GM12878 (cell line): ENCODE measurements around the gene RFX7. TPM values are rescaled to one million over a fixed set of nuclear protein-coding genes. Genes with fewer than 3 reads are reported as not detected.

Source experiments
- ATAC-seq: fragments of 200-7000 bp; cut with Tn5 transposase; 3 replicates; pipeline ENCODE4 v1.9.1; 2020; ENCODE audit warnings: mild to moderate bottlenecking, moderate library complexity
- BruUV-seq: library from RNA; stranded (reverse); fragments of 400-500 nt; replicated peaks from 2 replicates; lab custom pipeline; 2021; lab: Mats Ljungman, UMichigan
- CTCF ChIA-PET: fragments of 300-600 bp; sonication (Branson Sonifier 250); formaldehyde crosslinking; extraction: SDS; loops from one replicate; lab custom pipeline; 2021; ENCODE audit warnings: inconsistent platforms; lab: Yijun Ruan, JAX
- POLR2A ChIA-PET: fragments of 350-600 bp; formaldehyde crosslinking; extraction: SDS; loops from one replicate; lab custom pipeline; 2021; ENCODE audit warnings: inconsistent platforms; lab: Charles Lee
- RAD21 ChIA-PET: fragments of 300-600 bp; sonication (Branson Sonifier 250); formaldehyde crosslinking; loops from one replicate; lab custom pipeline; 2023; ENCODE audit warnings: antibody characterized with exemption; ENCODE audit not compliant: unreplicated experiment; lab: Charles Lee
- SMC1A ChIA-PET: fragments of 300-600 bp; sonication (Branson Sonifier 250); formaldehyde crosslinking; loops from one replicate; lab custom pipeline; 2023; ENCODE audit not compliant: unreplicated experiment, uncharacterized antibody; lab: Charles Lee
- DNase-seq: peaks from one replicate; pipeline ENCODE4 v3.0.0-alpha.2; 2011; ENCODE audit warnings: low read depth, low spot score
- FAIRE-seq: peaks from 3 replicates; lab custom pipeline; 2011; peaks lifted over from hg19 to GRCh38; lab: Jason Lieb, UNC
- H2AFZ ChIP-seq: 2 replicates; pipeline ENCODE4 v1.6.0; 2011; ENCODE audit warnings: low read depth, low read length, control low read depth; ENCODE audit not compliant: control insufficient read depth
- H3K27ac ChIP-seq: 2 replicates; pipeline ENCODE4 v1.5.1; 2011; ENCODE audit warnings: control low read depth; ENCODE audit not compliant: control insufficient read depth, insufficient read depth
- H3K27me3 ChIP-seq, 2 experiments: replicated peaks in 1 of 2; 2 replicates each; pipeline versions ENCODE4 v1.6.0 to v1.6.1; 2011; ENCODE audit warnings: low read length in 1 of 2; ENCODE audit not compliant: control insufficient read depth in 2 of 2, insufficient read depth in 2 of 2
- H3K36me3 ChIP-seq, 2 experiments: 2 replicates each; pipeline ENCODE4 v1.5.1; 2011; ENCODE audit warnings: low read length in 1 of 2; ENCODE audit not compliant: control insufficient read depth in 2 of 2, insufficient read depth in 2 of 2
- H3K4me1 ChIP-seq: 2 replicates; pipeline ENCODE4 v1.6.1; 2011; ENCODE audit warnings: mild to moderate bottlenecking, low read length, moderate library complexity, mixed read lengths; ENCODE audit not compliant: control insufficient read depth, insufficient read depth
- H3K4me2 ChIP-seq: 2 replicates; pipeline ENCODE4 v1.6.0; 2011; ENCODE audit warnings: control low read depth; ENCODE audit not compliant: control insufficient read depth, insufficient read depth
- H3K4me3 ChIP-seq: fragments of 200-600 bp; sonication (generic); 2 replicates; pipeline ENCODE4 v1.5.1; 2016
- H3K79me2 ChIP-seq: 2 replicates; pipeline ENCODE4 v1.6.0; 2011; ENCODE audit warnings: low read length; ENCODE audit not compliant: control insufficient read depth, insufficient read depth
- H3K9ac ChIP-seq: 2 replicates; pipeline ENCODE4 v1.8.0; 2011; ENCODE audit warnings: low read length, control low read depth, mixed read lengths; ENCODE audit not compliant: control insufficient read depth, insufficient read depth
- H3K9me3 ChIP-seq: replicated peaks from 3 replicates; pipeline ENCODE4 v1.5.1; 2011; ENCODE audit warnings: mild to moderate bottlenecking, low read length; ENCODE audit not compliant: control insufficient read depth, insufficient read depth
- H4K20me1 ChIP-seq: 2 replicates; pipeline ENCODE4 v1.6.0; 2011; ENCODE audit not compliant: control insufficient read depth, insufficient read depth
- BACH1 ChIP-seq: fragments of 450-650 bp; IDR thresholded peaks from 2 replicates; pipeline ENCODE4 v1.6.1; 2017; ENCODE audit warnings: mild to moderate bottlenecking, borderline replicate concordance
- BCL11A ChIP-seq: IDR thresholded peaks from 2 replicates; pipeline ENCODE4 v1.6.1; 2011; ENCODE audit warnings: low read depth, low read length
- BMI1 ChIP-seq: fragments of 450-650 bp; IDR thresholded peaks from 2 replicates; pipeline ENCODE4 v1.6.1; 2016; ENCODE audit warnings: mild to moderate bottlenecking, moderate library complexity, borderline replicate concordance
- CHD1 ChIP-seq: IDR thresholded peaks from 2 replicates; pipeline ENCODE4 v1.6.1; 2012; ENCODE audit warnings: low read depth, low read length, improper control_type of control experiment
- EGR1 ChIP-seq, 2 experiments: IDR thresholded peaks; 1 replicate in 1 of 2; 2 replicates in 1 of 2; pipeline ENCODE4 v1.6.1; 2011 to 2012; ENCODE audit warnings: low read depth in 2 of 2, low read length in 2 of 2, borderline replicate concordance in 1 of 2, mild to moderate bottlenecking in 1 of 2, moderate library complexity in 1 of 2
- IKZF1 ChIP-seq: fragments of 450-650 bp; conservative IDR thresholded peaks from 2 replicates; pipeline ENCODE4 v1.6.1; 2017; ENCODE audit warnings: antibody characterized with exemption, mild to moderate bottlenecking
- IKZF2 ChIP-seq, 2 experiments: fragments of 450-650 bp; IDR thresholded peaks; 2 replicates each; pipeline ENCODE4 v1.6.1; 2017; ENCODE audit warnings: mild to moderate bottlenecking in 2 of 2, moderate library complexity in 2 of 2
- IRF4 ChIP-seq: IDR thresholded peaks from 2 replicates; pipeline ENCODE4 v1.6.1; 2011; ENCODE audit warnings: low read depth, low read length
- NFIC ChIP-seq: IDR thresholded peaks from 2 replicates; pipeline ENCODE4 v1.6.1; 2012; ENCODE audit warnings: low read depth, mild to moderate bottlenecking, inconsistent platforms, low read length, moderate library complexity
- NR2C2 ChIP-seq: IDR thresholded peaks from 2 replicates; pipeline ENCODE4 v1.6.1; 2011; ENCODE audit warnings: borderline replicate concordance, low read depth; ENCODE audit not compliant: control insufficient read depth, insufficient read length
- NR2F1 ChIP-seq: fragments of 450-650 bp; conservative IDR thresholded peaks from 2 replicates; pipeline ENCODE4 v1.6.1; 2017; ENCODE audit warnings: mild to moderate bottlenecking
- RFX5 ChIP-seq: IDR thresholded peaks from 2 replicates; pipeline ENCODE4 v1.6.1; 2011; ENCODE audit warnings: low read depth, low read length, improper control_type of control experiment
- SP1 ChIP-seq: IDR thresholded peaks from one replicate; pipeline ENCODE4 v1.6.1; 2011; ENCODE audit warnings: low read depth, low read length
- STAT1 ChIP-seq: fragments of 450-650 bp; conservative IDR thresholded peaks from 2 replicates; pipeline ENCODE4 v1.6.1; 2014; ENCODE audit warnings: antibody characterized with exemption, mild to moderate bottlenecking
- ZNF384 ChIP-seq: IDR thresholded peaks from 2 replicates; pipeline ENCODE4 v1.6.1; 2012; ENCODE audit warnings: low read depth, mild to moderate bottlenecking, low read length, improper control_type of control experiment, borderline replicate concordance
- WGBS: methylation state at CpG from one replicate; pipeline ENCODE4 v1.1.6; 2016; ENCODE audit warnings: low lambda C conversion rate; ENCODE audit not compliant: insufficient replicate concordance, insufficient coverage; ENCODE audit errors: missing lambda C conversion rate; 5-methylcytosine and 5-hydroxymethylcytosine counted together
- in situ Hi-C: fragments of 300-500 bp; cut with MboI; formaldehyde crosslinking; loops from 9 replicates; pipeline ENCODE4 v1.14.3; 2018; ENCODE audit warnings: mixed read lengths
- intact Hi-C: fragments of 100-400 bp; cut with micrococcal nuclease; formaldehyde crosslinking; loops from one replicate; pipeline ENCODE4 v1.14.2; 2022; ENCODE audit not compliant: unreplicated experiment
- polyA plus RNA-seq, 11 experiments: library from polyadenylated mRNA; depleted of rRNA in 4 of 11; unstranded in 6 of 11; stranded (reverse) in 5 of 11; fragments of >200 nt; fragmentation: Nextera tagmentation in 4 of 11; fragmentation: Illumina TruSeq in 1 of 11; extraction: Ambion mirVana in 4 of 11; extraction: Trizol in 1 of 11; gene quantifications; 1 replicate in 1 of 11; 2 replicates in 10 of 11; pipeline versions ENCODE4 v1.2.1 to v1.2.3, GENCODE V29; 2011 to 2016; ENCODE audit warnings: inconsistent platforms in 2 of 11, missing spikeins in 2 of 11, low read depth in 1 of 11
- total RNA-seq, 4 experiments: library from RNA; depleted of rRNA in 3 of 4; stranded (reverse); fragments of >200 nt in 3 of 4; fragmentation: Illumina TruSeq in 1 of 4; extraction: Trizol in 1 of 4; gene quantifications; 2 replicates each; pipeline versions ENCODE4 v1.2.1 to v1.2.3, GENCODE V29; 2013 to 2021
- TF ChIP-seq, protein P1 (sequence below): fragments of 150-350 bp; IDR thresholded peaks from 2 replicates; pipeline ENCODE4 v1.6.1; 2014; ENCODE audit warnings: mild to moderate bottlenecking, low read depth, low read length
- TF ChIP-seq, protein P2 (sequence below): IDR thresholded peaks from 2 replicates; pipeline ENCODE4 v1.6.1; 2012; ENCODE audit warnings: low read depth, low read length, improper control_type of control experiment
- TF ChIP-seq, protein P3 (sequence below): fragments of 450-650 bp; formaldehyde crosslinking; IDR thresholded peaks from 2 replicates; pipeline ENCODE4 v1.4.0; 2022; ENCODE audit warnings: mild to moderate bottlenecking, moderate library complexity
- TF ChIP-seq, protein P4 (sequence below): fragments of 450-650 bp; conservative IDR thresholded peaks from 2 replicates; pipeline ENCODE4 v1.6.1; 2017; ENCODE audit warnings: mild to moderate bottlenecking, moderate library complexity

RFX7 gene
- total and polyA plus RNA-seq, 10 of the 15 experiments (the other 5 are each of a cell fraction or from before 2014, with no cell fraction given) = 3.2 to 31.4 (median 10.7) TPM

GRCh38 chr15:56273724-56274123 lies 30.0 kb upstream of the RFX7 start:
- Histone ChIP-seq H3K36me3 (no peaks in the 10 kb centered on the region), H3K4me2 (no peak overlapping the region), H3K27ac (no peak overlapping the region), H3K4me3 (no peak overlapping the region), H3K27me3 (no peaks in the 10 kb centered on the region), H3K9me3 (no peaks in the 10 kb centered on the region), H4K20me1 (no peaks in the 10 kb centered on the region), H2AFZ (no peak overlapping the region), H3K79me2 (no peaks in the 10 kb centered on the region), H3K9ac (no peak overlapping the region), H3K4me1 (no peaks in the 10 kb centered on the region)
- no peak for DNase-seq
- FAIRE-seq = no peak
- WGBS = 58% methylated on average over 3 of the region's 3 CpGs
- TF ChIP-seq BCL11A (no peak), STAT1 (no peak), NR2F1 (no peak), BMI1 (no peak), SP1 (no peak), EGR1 (IDR thresholded peaks at IDR 0.05; ENCODE audit: borderline replicate concordance in 1 of 2, low read depth in 2 of 2, low read length in 2 of 2) (no peak), NR2C2 (no peak), BACH1 (no peak), IRF4 (no peak), CHD1 (no peak), ZNF384 (no peak), IKZF2 (IDR thresholded peaks at IDR 0.05) (no peak), IKZF1 (no peak), RFX5 (no peak), NFIC (no peak)
- TF ChIP-seq, protein P1, sequence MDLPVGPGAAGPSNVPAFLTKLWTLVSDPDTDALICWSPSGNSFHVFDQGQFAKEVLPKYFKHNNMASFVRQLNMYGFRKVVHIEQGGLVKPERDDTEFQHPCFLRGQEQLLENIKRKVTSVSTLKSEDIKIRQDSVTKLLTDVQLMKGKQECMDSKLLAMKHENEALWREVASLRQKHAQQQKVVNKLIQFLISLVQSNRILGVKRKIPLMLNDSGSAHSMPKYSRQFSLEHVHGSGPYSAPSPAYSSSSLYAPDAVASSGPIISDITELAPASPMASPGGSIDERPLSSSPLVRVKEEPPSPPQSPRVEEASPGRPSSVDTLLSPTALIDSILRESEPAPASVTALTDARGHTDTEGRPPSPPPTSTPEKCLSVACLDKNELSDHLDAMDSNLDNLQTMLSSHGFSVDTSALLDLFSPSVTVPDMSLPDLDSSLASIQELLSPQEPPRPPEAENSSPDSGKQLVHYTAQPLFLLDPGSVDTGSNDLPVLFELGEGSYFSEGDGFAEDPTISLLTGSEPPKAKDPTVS = no peak
- TF ChIP-seq, protein P2, sequence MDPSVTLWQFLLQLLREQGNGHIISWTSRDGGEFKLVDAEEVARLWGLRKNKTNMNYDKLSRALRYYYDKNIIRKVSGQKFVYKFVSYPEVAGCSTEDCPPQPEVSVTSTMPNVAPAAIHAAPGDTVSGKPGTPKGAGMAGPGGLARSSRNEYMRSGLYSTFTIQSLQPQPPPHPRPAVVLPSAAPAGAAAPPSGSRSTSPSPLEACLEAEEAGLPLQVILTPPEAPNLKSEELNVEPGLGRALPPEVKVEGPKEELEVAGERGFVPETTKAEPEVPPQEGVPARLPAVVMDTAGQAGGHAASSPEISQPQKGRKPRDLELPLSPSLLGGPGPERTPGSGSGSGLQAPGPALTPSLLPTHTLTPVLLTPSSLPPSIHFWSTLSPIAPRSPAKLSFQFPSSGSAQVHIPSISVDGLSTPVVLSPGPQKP = no peak
- TF ChIP-seq, protein P3, sequence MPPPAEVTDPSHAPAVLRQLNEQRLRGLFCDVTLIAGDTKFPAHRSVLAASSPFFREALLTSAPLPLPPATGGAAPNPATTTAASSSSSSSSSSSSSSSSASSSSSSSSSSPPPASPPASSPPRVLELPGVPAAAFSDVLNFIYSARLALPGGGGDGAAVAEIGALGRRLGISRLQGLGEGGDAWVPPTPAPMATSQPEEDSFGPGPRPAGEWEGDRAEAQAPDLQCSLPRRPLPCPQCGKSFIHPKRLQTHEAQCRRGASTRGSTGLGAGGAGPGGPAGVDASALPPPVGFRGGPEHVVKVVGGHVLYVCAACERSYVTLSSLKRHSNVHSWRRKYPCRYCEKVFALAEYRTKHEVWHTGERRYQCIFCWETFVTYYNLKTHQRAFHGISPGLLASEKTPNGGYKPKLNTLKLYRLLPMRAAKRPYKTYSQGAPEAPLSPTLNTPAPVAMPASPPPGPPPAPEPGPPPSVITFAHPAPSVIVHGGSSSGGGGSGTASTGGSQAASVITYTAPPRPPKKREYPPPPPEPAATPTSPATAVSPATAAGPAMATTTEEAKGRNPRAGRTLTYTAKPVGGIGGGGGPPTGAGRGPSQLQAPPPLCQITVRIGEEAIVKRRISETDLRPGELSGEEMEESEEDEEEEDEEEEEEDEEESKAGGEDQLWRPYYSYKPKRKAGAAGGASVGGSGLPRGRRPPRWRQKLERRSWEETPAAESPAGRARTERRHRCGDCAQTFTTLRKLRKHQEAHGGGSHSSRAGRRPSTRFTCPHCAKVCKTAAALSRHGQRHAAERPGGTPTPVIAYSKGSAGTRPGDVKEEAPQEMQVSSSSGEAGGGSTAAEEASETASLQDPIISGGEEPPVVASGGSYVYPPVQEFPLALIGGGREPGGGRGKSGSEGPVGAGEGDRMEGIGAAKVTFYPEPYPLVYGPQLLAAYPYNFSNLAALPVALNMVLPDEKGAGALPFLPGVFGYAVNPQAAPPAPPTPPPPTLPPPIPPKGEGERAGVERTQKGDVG = no peak
- TF ChIP-seq, protein P4, sequence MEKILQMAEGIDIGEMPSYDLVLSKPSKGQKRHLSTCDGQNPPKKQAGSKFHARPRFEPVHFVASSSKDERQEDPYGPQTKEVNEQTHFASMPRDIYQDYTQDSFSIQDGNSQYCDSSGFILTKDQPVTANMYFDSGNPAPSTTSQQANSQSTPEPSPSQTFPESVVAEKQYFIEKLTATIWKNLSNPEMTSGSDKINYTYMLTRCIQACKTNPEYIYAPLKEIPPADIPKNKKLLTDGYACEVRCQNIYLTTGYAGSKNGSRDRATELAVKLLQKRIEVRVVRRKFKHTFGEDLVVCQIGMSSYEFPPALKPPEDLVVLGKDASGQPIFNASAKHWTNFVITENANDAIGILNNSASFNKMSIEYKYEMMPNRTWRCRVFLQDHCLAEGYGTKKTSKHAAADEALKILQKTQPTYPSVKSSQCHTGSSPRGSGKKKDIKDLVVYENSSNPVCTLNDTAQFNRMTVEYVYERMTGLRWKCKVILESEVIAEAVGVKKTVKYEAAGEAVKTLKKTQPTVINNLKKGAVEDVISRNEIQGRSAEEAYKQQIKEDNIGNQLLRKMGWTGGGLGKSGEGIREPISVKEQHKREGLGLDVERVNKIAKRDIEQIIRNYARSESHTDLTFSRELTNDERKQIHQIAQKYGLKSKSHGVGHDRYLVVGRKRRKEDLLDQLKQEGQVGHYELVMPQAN = no peak
- POLR2A ChIA-PET = no interaction called here
- ATAC-seq = no peak
- in situ Hi-C loops (no loop called here), intact Hi-C loops (no loop called here)
- RAD21 ChIA-PET = no interaction called here
- CTCF ChIA-PET = no interaction called here
- SMC1A ChIA-PET = interaction anchor here (0.6 kb wide), 1 partner anchor 454 kb away, joined by 3 read pairs; no protein-coding TSS in a partner anchor
- no TSS peak for BruUV-seq
